ENCODE measurements around the gene ALG9.

Gene ALG9

DNA sequence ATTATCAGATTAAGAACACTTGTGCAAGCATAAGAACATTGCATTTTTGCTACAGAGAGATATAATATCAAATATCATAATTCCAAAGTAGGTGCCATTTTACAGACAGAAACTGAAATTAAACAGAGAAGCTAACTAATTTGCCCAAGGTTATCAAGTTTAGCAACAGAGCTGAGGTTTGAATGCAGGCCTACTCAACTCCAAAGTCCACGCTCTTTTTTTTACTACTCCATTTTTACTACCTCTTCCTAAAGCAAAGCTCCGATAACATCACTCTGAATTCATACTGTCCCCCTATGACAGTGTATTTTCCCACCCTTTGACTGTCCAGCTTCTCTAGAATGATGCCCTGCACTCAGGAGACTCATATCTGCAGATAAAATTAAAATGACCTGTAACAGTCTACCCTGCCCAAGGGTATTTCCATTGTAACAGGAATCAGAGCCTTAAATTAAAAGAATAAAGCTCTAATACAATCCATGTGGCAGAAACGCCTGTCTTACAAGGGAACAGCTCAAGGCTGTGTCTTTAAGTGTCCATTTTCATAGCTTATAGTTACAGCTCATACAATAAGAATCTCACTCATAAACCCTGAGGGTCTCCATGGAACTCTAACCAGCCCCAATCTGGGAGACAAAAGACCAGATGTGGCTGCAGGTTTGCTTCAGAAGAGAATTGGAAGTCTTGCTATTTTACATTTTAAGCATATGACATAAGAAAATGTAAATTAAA is 36.8 kb downstream of the ALG9 start:
- no peak for DNase-seq (ENCODE audit: low spot score)

DNA sequence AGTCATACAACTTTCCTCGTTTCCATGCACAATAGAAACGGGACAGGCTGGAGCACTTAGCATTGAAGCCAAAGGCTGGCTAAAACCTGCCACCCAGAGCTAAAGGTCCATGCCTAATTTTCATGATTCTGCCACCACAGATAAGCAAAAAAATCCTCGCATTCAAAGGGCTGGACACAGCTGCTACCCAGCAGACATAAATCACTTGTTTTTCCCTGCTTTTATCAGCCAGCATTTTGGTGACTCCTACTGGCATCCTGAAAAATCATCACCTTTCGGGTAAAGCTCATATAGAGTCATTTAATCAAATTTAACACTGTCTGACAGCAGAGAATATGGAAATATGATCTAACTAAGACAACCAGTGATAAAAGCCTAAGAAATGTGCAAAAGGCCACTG is 37.9 kb downstream of the ALG9 start:
- peak; percentile 24 for DNase-seq (ENCODE audit: low spot score)

DNA sequence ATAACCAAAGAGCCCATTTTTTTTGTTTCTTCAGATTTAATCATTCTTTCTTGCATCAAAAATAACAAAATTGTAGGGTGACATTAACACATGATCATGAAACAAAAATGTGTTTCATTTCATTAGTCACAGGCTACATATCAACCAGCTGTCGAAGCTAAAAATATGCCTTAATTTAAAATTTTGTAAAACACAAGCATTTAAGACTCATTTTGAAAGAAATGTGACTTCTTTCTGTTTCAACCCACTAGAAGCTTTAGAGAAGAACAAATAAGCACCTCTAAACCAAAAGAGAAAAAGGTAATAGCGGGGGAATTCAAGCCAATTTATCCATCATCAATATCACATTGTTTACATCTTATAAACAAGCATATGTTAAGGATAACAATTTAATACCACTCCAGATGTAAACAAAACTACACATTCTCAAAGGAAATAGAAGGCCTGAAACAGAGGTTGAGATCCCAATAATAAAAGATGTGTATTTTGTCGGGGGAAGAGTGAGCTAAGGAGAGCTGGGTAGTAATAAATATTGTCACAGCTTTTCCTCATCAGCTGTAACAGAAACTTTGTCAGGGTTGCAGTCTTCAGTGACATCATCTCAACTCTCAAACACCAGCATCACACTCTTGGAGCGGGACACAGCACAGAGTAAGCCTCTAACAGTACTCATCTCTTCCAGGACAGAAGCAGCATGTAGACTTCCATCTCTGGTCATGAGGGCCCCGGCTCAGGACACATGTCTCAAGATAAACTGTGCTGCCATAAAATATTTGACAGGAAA is 42.0 kb downstream of the ALG9 start:
- no peak for DNase-seq (ENCODE audit: low spot score)

DNA sequence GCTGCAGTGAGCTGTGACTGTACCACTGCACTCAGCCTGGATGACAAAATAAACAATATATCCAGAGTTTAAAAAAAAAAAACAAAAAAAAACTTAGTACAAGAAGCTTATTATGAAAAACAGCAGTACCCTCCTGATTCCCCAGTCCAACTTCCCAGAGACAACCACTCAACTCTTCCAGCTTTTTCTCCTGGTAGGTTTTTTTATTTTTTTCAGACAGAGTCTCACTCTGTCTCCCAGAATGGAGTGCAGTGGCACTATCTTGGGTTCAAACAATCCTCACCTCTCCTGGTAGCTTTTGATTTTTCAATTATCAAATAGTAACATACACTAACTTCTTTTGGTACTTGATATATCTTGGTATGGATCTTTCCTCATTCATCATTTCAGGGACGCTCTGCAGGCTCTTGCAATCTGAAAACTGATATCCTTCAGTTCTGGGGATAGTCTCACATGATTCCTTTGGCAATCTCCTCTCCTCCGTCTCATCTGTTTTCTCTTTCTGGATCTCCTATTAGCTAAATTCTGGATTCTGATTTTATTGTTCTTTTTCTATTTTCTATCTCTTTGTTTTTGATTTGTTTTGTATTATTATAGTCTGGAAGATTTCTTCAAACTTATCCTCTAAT is 44.9 kb downstream of the ALG9 start:
- no peak for DNase-seq (ENCODE audit: low spot score)

DNA sequence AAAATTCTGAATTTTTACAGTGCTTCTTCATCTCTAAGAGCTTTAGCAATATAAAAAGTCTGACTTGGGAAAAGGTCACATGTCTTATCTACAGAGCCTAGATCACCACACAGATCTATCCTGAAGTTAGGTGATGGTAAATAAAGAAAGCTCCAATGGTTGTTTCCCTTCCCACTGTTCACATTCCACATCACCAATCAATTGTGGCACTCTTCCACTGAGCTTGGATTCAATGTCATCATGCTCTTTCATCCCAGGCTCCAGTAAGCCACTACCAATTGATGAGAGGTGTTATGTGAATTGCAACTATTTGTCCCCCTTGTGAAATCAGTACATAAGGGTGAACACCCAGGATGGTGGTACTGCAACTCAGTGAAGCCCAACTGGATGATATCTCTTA is 47.8 kb downstream of the ALG9 start:
- DNase-seq (ENCODE audit: low spot score), result no peak

DNA sequence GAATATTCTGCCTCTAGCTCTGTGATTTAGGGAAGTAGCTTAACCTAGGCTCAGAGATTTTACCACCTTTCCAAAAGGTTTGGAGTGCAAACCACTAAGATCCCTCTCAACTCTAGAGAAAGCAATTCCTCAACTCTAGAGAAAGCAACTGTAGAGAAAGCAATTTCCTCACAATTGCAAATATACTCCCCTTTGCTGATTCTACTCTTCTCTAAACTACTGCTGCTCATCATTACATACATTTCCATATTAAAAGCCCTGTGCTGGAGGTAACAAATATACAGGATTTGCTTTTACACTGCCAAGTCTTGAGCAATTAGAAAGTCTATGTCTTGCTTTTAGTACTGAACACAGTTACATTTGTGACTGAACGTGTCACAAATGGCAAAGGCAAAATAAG is 48.2 kb downstream of the ALG9 start:
- no peak for DNase-seq (ENCODE audit: low spot score)

DNA sequence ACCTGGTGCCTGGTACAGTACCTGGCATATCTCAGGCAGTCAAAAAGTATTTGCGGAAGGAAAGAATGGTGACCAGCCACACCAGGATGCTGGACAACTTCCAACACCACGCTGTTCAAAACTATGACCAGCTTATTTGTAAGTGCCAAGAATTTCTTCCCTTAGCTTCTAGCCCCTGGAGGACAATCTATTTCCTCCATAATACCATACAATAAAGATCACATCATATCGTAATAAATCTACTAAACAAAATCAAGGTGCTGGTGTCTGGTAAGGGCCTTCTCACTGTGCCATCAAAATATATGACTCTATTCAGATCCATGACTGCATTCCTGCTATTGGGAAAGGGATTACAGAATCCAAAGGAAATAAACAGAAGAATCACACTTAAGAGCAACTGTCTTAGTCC is 51.5 kb downstream of the ALG9 start:
- DNase-seq (ENCODE audit: low spot score), result peak; percentile 30

DNA sequence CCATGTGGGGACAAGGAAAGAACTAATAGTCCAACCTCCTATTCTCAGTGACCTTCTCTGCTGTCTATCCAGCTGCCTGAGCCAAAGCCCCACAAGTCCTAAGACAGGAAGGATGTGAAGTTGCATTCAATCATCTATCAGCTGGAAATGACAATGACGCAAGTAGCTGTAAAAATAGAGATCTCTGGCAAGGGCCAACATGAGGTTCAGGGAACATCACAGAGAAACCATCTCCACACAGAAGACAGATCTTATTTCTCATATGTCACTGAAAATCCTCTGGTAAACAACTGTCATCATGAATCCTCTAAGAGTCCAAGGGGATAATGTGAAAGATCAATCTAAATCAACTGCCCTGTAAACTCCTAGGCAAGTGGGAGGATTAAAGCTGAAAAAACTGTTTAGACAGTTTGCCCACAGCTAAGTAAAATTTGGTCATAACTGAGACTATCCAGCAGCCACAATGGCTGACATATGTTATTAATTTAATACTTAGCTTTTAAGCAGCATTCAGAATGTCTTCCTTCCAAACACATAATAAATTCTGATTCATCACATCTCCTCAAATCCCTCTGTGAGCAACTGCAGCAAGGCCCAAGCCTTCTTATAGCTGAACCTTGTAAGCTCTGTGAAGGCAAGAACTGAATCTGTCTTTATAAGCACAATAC is 52.1 kb downstream of the ALG9 start:
- DNase-seq (ENCODE audit: low spot score), result peak; percentile 70

DNA sequence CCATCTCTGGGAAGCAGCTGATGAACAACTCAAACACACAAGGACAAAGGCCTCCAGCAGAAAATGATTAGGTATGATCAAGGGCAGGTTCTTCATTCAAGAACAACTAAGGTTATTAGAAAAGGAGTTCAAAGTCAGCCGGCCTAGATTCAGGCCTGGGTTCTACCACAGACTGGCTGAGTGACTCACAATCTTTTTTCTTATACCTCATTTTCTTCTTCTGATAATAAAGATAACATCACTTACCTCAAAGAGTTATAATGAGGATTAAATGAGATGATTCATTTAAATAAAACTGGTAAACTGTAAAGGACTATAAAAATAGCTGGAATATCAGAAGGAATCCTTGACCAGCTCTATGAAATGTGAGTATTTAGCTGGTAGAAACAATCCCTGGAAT is 55.9 kb downstream of the ALG9 start:
- no peak for DNase-seq (ENCODE audit: low spot score)

DNA sequence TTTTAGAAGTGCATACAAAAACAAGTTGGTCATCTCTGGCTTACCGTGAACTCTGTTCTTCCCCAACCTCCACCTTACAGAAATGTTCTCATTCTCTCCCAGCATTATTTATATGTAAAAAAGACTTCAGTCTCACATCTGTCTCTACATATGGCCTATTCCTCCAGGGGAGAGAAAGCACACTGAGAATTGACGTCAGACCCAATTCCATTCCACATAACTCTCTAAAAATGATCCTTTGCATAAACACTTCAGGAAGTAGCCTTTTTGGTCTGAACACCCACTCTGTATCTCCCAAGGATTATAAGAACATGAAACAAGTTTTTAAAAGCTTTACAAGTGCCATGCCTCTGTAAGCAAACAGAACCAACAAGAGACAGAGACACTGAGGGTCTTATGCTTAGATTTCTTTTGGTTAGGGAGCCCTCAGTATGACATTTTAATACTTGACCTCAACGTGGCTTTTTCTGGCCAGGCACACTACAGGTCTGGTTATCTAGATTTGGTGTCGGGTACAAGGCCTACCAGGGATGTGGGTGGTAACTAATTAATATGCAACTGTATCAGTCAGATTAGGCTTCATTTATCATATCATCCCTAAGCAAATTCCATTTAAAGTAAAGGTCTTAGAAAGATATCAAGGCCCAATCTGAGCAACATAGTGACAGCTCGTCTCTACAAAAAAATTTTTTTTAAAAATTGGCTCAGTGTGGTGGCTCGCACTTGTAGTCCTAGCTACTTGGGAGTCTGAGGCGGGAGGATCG is 56.6 kb downstream of the ALG9 start:
- no peak for DNase-seq (ENCODE audit: low spot score)

DNA sequence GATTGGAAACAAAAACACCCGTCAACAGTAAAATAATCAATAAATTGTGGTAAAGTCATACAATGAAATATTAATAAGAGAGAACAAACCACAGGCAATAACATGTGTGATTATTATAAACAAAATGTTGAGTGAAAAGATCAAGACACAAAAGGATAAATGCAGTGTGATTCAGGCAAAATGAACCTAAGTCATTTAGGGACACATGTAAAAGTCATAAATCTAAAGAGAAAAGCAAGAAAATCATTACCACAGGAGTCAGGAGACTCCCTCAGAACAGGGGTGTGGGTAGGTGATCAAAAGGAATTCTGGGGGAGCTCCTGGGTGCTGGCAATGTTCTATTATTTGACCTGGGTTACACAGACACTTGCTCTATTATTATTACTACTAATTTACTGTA is 57.3 kb downstream of the ALG9 start:
- DNase-seq (ENCODE audit: low spot score), result no peak

DNA sequence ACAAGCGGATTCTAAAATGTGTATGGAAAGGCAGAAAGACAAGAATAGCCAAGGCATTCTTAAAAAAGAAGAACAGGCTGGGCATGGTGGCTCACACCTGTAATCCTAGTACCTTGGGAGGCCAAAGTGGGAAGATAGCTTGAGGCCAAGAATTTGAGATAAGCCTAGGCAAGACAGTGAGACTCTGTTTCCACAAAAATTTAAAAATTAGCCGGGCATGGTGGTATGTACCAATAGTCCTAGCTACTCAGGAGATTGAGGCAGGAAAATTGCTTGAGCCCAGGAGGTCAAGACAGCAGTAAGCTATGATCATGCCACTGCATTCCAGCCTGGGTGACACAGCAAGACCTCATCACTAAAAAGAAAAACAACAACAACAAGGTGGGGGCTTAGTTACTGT is 59.2 kb downstream of the ALG9 start:
- no peak for DNase-seq (ENCODE audit: low spot score)

DNA sequence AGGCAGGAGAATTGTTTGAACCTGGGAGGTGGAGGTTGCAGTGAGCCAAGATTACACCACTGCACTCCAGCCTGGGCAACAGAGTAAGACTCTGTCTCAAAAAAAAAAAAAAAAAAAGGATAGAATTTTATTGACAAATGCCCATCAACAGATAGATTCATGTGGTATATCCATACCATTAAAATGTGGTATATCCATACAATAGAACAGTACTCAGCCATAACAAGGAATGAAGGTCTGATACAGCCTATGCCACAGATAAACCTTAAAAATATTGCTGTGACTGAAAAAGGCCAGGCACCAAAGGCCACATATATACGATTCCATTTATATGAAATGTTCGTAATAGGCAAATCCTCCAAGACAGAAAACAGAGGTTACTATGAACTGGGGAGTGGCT is 59.9 kb downstream of the ALG9 start:
- no peak for DNase-seq (ENCODE audit: low spot score)

DNA sequence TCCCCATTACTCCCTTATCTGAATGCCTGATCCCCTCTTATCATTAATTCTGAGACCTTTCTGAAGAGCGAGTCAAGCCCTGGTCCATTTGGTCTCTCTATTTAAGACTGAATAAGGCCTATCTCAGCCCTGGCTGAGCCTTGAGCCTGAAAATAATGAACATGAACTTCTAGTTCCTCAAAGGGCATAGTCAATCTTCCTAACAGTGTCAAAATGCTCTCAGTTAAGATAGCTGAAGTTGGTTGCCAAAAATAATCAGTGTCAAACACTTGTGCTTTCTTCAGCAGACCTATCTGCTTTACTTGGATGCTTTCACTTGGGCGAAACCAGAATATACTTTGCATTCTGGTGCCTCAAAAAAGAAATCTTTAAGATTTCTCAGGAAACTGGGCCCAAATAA is 62.5 kb downstream of the ALG9 start:
- DNase-seq (ENCODE audit: low spot score), result no peak

DNA sequence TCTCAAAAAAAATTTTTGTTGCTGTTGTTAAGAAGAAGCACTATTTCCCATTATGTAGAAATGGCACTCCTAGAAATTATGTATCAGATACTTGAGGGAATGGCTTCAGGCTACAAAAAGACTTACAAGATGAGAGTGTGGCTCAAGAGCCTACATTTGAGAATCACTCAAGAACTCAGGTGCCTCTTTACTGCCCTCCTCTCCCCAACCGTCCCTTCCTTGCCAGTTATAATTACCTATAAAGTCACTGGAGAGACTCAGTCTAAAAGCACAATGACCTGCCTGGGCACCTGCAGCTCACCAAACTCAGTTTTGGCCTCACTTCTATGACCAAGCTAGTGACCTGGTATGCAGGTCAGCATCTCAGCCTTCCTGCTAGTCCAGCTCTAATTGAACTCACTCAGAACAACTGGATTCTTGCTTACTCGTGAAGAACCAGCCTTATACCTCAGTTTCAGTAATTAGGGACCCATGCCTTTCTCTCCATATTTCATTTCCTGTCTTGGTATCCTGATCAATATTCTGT is 63.3 kb downstream of the ALG9 start:
- DNase-seq (ENCODE audit: low spot score), result no peak

DNA sequence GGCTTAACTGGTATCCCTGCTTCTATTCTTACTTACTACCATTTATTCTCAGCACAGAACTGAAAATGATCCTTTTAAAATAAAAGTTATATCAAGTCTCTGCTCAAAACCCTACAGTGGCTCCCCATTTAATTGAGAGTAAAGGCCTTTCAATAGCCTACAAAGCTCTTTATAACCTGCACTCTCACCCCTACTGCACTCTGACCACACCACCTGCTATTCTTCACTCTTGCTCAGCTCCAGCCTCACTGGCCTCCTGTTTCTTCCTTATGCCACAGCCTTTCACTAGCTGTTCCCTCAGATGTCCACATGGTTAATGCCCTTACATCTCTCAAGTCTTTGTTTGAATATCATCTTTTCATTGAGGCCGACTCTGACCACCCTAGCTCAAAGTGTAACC is 64.3 kb downstream of the ALG9 start:
- DNase-seq (ENCODE audit: low spot score), result no peak

DNA sequence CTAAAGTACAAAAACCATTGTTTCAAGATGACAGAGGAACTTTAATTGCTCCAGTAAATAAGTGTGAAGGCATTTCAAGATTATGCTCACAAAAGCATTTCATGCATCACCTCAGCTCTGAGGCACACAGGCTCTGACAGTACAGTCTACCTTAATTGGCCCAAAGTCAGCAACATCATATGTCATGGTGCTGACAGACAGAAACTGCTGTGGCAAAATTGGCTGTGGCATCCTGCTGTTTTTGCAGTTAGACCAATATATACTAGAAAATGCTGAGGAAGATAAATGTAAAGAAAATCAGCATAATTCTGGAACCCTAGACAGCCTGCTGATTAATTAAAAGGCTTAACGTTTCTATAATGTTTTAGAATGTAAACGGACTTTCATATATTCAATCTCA is 70.2 kb downstream of the ALG9 start:
- no peak for DNase-seq (ENCODE audit: low spot score)

DNA sequence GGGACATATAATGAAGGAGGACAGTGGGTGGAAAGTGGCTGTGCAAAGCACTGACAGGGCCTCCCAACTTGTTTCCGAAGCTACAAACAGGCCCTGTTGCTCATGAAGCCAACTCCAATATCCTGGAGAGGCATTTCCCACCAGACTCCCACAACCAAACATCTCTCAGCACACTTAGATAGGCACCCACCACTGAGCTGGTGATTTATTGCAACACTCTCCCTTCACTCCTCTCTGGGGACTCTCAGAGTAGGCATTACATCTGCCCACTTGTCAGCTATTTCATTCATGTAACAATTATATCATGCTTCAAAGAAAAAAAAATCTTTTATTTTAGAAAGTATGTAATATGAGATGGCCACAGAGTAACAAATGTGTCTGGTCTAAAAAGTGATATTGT is 73.1 kb downstream of the ALG9 start:
- no peak for DNase-seq (ENCODE audit: low spot score)

DNA sequence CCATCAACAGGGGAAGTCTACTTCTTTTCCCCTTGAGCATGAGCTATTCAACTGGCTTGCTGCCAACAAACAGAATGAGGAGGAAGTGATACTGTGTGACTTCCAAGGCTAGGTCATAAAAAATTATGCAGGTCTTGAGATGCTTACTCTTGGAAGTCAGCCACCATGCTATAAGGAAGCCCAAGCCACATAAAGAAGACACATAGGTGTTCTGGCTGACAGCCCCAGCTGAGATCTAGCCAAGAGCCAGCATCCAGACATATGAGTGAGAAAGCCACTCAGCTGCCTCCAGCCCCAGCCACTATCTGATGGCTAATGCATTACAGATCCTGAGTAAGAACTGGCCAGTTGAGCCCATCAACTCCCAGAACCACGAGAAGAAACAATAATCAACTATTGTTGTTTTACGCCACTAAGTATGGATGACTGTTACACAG is 74.2 kb downstream of the ALG9 start:
- peak; percentile 22 for DNase-seq (ENCODE audit: low spot score)

DNA sequence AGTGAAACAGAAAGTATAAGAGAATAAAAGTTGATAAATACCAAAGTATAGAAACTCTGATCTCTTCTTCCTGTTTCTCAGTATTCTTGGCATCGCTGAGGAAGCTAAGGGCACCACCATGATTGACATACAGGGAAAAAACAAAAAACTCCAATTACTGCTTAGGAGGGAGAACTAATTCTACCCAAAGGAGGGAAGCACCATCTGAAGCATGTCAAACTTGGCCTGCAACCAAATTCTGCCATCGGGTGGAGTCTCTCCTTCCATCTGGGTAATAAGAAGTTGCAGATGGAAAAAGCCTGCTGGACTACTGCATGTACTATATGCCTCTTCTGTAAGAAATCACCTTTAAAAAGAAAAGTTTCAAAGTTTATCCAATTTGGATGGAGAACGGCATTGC is 74.7 kb downstream of the ALG9 start:
- no peak for DNase-seq (ENCODE audit: low spot score)

DNA sequence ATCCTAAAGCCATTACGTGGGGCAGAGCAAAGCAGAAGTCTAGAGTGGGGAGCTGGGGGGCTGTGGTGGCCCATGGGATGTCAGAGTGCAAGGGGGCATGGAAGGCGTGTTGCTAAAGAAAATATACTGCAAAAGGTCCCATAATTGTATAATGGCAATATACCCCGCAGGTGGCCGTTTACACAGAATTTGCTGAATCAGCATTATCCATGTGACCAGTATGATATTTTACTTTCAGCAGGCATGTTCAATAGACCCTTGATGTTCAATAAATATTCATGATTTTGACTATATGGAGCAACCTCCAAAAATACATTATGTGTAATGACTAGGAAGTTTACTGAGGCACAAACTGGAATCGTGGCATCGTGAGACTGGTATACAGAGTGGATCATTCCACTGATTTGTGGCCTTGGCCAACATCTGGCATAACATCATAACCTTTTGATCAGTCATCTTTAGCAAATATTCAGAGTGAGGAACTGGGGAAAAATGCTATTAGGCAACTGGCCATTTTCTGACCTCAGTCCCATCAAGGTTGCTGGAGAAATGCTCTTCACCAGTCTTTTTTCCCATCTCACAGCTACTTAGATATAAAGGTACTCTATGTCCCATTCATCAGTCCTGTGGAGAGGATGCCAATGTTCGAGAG is 75.9 kb downstream of the ALG9 start:
- DNase-seq (ENCODE audit: low spot score), result peak; percentile 80
